Neutrophil (primary cell): Measurements from ENCODE around the gene TRIM38.
"Not testable (repeated sequence)": the region's sequence is repeated elsewhere in the genome, so short reads cannot be mapped to it uniquely, and the experiment has no call there.

Experiments used
- H3K27ac ChIP-seq: fragments of 200-600 bp; sonication (generic); 2 replicates; pipeline ENCODE4 v1.5.1; 2016; ENCODE audit warnings: mild to moderate bottlenecking, moderate library complexity
- H3K27me3 ChIP-seq: fragments of 200-600 bp; sonication (generic); 2 replicates; pipeline ENCODE4 v1.6.0; 2016; ENCODE audit warnings: mild to moderate bottlenecking
- H3K36me3 ChIP-seq: fragments of 200-600 bp; sonication (generic); 2 replicates; pipeline ENCODE4 v1.5.1; 2017
- H3K4me1 ChIP-seq, 2 experiments: fragments of 200-600 bp in 1 of 2; sonication (generic) in 1 of 2; 1 replicate in 1 of 2; 2 replicates in 1 of 2; pipeline versions ENCODE4 v1.5.1 to v1.6.1; 2013 to 2016; ENCODE audit warnings: low read depth in 1 of 2, low read length in 1 of 2, mild to moderate bottlenecking in 1 of 2, moderate library complexity in 1 of 2; ENCODE audit not compliant: control insufficient read depth in 1 of 2, insufficient read depth in 1 of 2
- H3K4me3 ChIP-seq, 2 experiments: fragments of 200-600 bp in 1 of 2; sonication (generic) in 1 of 2; 1 replicate in 1 of 2; 2 replicates in 1 of 2; pipeline ENCODE4 v1.5.1; 2013 to 2016; ENCODE audit warnings: low read depth in 1 of 2, low read length in 1 of 2, mild to moderate bottlenecking in 1 of 2, moderate library complexity in 1 of 2
- H3K9me3 ChIP-seq: fragments of 200-600 bp; sonication (generic); 2 replicates; pipeline ENCODE4 v1.5.1; 2016
- CTCF ChIP-seq: fragments of 200-600 bp; sonication (generic); IDR thresholded peaks from 2 replicates; pipeline ENCODE4 v1.5.1; 2016; ENCODE audit warnings: antibody characterized with exemption

The TRIM38 gene

GRCh38 chr6:25995507-25995906 is 32.9 kb downstream of the TRIM38 start:
- peaks cover 14% of the 10 kb centered on the region for H3K36me3 ChIP-seq
- no peak for TF ChIP-seq CTCF
- peaks cover 21 to 22% of the 10 kb centered on the region in 2 experiments for H3K4me1 ChIP-seq
- no peak overlapping the region for H3K27ac ChIP-seq
- no peak overlapping the region for H3K4me3 ChIP-seq
- H3K9me3 ChIP-seq, result no peaks in the 10 kb centered on the region
- no peaks in the 10 kb centered on the region for H3K27me3 ChIP-seq

DNA sequence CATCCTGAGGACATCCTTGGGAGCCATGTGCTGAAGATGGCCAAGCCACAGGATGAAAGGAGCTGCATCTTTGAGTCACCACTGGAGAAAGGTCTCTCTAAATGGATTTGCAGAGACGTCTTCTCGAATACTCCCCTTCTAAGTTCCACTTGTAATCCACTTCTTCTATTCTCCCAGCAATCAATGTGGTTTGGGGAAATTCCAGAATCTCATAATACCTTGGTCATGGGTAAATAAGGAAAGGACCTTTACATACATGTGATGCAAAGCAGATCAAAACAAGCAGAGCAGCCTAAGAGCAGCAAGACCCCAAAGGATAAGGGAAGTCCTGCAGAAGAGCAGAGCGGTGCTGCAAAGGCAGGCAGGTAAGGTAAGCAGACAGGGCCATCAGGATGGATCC is 35.3 kb downstream of the TRIM38 start:
- Histone ChIP-seq H3K36me3 (peaks cover 14% of the 10 kb centered on the region), H3K9me3 (no peaks in the 10 kb centered on the region)
- no peak for TF ChIP-seq CTCF

DNA sequence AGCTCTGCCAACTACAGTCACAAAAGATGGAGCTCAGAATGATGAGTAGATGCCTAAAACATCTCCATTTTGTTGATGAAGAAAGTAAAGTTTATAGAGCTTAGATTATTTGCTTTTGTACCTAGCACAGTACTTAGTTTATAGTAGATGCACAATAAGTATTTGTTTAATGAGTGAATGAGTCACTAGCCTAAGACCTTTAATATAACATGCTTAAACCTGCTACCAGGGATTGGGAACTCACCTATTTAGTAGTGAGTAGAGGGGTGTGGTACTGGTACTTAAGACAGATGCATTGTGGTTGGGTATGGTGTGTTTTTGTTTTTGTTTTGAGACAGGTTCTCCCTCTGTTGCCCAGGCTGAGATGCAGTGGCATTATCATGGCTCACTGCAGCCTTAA is 35.8 kb downstream of the TRIM38 start:
- Histone ChIP-seq H3K27me3 (no peaks in the 10 kb centered on the region), H3K4me3 (no peak overlapping the region), H3K27ac (no peak overlapping the region), H3K9me3 (no peaks in the 10 kb centered on the region), H3K36me3 (peaks cover 14% of the 10 kb centered on the region), H3K4me1 (peaks cover under 1 to 3% of the 10 kb centered on the region in 2 experiments)
- no peak for TF ChIP-seq CTCF

More for the DNA sequence above, 35.3 kb downstream of the TRIM38 start:
- H3K4me1 ChIP-seq, result peaks cover 5 to 7% of the 10 kb centered on the region in 2 experiments
- no peak overlapping the region for H3K27ac ChIP-seq
- H3K27me3 ChIP-seq, result no peaks in the 10 kb centered on the region
- H3K4me3 ChIP-seq, result no peak overlapping the region

DNA sequence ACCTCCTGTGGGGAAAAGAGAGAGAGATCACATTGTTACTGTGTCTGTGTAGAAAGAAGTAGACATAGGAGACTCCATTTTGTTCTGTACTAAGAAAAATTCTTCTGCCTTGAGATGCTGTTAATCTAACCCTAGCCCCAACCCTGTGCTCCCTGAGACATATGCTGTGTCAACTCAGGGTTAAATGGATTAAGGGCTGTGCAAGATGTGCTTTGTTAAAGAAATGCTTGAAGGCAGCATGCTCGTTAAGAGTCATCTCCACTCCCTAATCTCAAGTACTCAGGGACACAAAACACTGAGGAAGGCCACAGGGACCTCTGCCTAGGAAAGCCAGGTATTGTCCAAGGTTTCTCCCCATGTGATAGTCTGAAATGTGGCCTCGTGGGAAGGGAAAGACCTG is 36.6 kb downstream of the TRIM38 start:
- not testable (repeated sequence) for H3K4me3 ChIP-seq, H3K27me3 ChIP-seq, H3K9me3 ChIP-seq, H3K27ac ChIP-seq, H3K4me1 ChIP-seq
- peaks cover 14% of the 10 kb centered on the region for H3K36me3 ChIP-seq

GRCh38 chr6:26000366-26001144 is 38.0 kb downstream of the TRIM38 start:
- Histone ChIP-seq H3K9me3 (no peaks in the 10 kb centered on the region), H3K27ac (no peak overlapping the region), H3K27me3 (no peaks in the 10 kb centered on the region), H3K4me3 (no peak overlapping the region), H3K36me3 (peaks cover 14% of the 10 kb centered on the region), H3K4me1 (no peaks in the 10 kb centered on the region)
- TF ChIP-seq CTCF, result no peak

DNA sequence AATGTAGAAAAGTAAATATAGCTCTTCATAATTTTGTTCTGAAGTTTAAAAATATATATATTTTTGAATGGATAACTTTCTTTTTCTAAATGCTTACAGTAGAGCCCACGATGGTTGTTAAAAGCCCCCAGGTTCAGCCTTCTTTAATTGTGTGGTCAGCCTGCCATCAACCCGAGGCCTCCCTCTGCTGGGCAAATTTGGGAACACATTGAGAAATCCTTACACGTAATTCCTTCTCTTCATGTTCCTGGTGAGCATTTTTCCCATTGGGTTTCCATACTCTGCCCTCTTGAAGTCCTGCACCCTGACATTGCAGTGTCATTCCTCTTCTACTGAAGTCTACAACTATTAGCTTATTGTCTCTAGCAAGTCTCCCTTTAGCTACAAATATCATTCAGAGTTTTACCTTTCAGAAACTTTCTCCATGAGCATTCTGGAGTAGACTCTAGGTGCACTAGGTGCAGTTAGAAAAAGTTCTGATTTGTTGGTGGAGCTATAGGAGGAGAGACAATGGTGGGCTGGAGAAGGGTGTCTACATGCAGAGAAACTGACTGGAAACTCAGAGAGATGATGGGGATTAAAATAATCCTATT is 40.6 kb downstream of the TRIM38 start:
- H3K27me3 ChIP-seq, result no peaks in the 10 kb centered on the region
- no peaks in the 10 kb centered on the region for H3K9me3 ChIP-seq
- H3K4me3 ChIP-seq, result no peak overlapping the region
- peak; percentile 58 for TF ChIP-seq CTCF
- no peaks in the 10 kb centered on the region for H3K4me1 ChIP-seq
- H3K27ac ChIP-seq, result no peak overlapping the region
- peaks cover 10% of the 10 kb centered on the region for H3K36me3 ChIP-seq
